MM.1S (cell line): ENCODE data around the gene GLRA3.

Experiments
- EZH2 ChIP-seq: fragments of 300-600 bp; sonication (generic); optimal IDR thresholded peaks from 2 replicates; pipeline ENCODE3; 2017; ENCODE audit warnings: low read depth, mild to moderate bottlenecking, antibody characterized with exemption, low read length, mixed read lengths
- EZH2phosphoT487 ChIP-seq: fragments of 300-600 bp; sonication (generic); IDR thresholded peaks from 2 replicates; pipeline ENCODE4 v1.6.1; 2018; ENCODE audit warnings: antibody characterized with exemption, low read length
- TF ChIP-seq, protein P1 (sequence below): fragments of 300-600 bp; sonication (generic); IDR thresholded peaks from 2 replicates; pipeline ENCODE4 v1.5.1; 2016; ENCODE audit warnings: antibody characterized with exemption, low read length, mixed read lengths

GRCh38 chr4:174686826-174687225 is 142.2 kb downstream of the GLRA3 start:
- TF ChIP-seq, protein P1, sequence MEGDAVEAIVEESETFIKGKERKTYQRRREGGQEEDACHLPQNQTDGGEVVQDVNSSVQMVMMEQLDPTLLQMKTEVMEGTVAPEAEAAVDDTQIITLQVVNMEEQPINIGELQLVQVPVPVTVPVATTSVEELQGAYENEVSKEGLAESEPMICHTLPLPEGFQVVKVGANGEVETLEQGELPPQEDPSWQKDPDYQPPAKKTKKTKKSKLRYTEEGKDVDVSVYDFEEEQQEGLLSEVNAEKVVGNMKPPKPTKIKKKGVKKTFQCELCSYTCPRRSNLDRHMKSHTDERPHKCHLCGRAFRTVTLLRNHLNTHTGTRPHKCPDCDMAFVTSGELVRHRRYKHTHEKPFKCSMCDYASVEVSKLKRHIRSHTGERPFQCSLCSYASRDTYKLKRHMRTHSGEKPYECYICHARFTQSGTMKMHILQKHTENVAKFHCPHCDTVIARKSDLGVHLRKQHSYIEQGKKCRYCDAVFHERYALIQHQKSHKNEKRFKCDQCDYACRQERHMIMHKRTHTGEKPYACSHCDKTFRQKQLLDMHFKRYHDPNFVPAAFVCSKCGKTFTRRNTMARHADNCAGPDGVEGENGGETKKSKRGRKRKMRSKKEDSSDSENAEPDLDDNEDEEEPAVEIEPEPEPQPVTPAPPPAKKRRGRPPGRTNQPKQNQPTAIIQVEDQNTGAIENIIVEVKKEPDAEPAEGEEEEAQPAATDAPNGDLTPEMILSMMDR, result no peak
- TF ChIP-seq EZH2 (no peak), EZH2phosphoT487 (no peak)
